ENCODE data around the gene LYRM4.

The LYRM4 gene

GRCh38 chr6:5174756-5175549 is 85.8 kb downstream of the LYRM4 start:
- DNase-seq (ENCODE audit: low spot score): peak; percentile 52

- DNase-seq (ENCODE audit: low spot score): peak; percentile 59
These were observed 86.5 kb downstream of the LYRM4 start for GRCh38 chr6:5174244-5174643.

DNA sequence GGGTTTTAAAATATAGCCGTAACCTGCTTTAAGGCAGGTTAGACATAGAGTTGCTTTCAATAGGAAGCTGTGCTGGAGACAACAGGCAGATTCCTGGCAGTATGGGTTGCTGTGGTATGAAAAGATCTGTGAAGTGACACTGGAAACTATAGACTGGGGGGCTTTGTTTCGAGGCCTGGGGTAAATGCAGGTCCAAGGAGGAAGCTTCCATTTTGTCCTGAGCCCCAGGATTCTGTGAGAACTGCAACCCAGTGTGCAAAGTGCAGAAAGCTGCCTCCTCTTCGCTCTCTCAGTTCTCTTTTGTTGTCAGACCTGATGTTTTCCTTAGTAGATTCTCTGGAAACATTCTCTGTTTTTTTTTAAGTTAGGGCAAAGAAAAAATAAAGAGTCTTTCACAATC is 86.9 kb downstream of the LYRM4 start:
- DNase-seq (ENCODE audit: low spot score): no peak

GRCh38 chr6:5172897-5173474 is 87.8 kb downstream of the LYRM4 start:
- no peak for DNase-seq (ENCODE audit: low spot score)

GRCh38 chr6:5172041-5172653 is 88.6 kb downstream of the LYRM4 start:
- DNase-seq (ENCODE audit: low spot score): no peak

DNA sequence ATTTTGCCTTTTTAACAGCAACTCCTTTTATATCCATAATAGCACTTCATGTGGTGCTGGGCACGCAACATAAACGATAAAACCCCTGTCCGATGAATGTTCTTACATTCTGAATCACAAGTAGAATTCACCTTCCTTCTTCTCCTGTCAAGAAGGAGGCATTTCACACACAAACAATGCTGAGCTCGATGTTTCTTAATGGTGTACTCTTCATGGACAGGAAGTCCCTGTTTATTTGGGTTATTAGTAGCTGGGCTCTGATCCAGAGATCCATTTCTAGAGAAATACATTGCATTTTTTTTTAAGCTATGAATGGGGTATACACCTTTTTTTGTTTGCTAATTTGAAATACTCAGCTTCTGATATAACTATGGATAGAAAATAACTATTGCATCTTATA is 93.2 kb downstream of the LYRM4 start:
- no peak for DNase-seq (ENCODE audit: low spot score)

DNA sequence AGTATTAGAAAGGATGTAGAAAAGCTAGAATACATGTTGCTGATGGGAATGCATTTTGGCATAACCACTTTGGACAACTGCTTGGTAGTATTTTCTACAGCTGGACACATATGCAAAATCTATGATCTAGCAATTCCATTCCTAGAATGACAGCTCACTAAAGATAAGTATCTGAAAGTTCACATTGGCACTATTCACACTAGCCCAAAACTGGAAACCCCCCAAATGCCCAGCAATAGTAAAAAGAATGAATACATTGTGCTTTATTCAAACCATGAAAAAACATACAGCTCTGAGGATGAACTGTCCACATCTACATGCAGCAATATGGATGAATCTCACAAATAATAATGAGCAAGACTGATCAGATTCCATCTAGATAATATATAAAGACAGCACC is 96.7 kb downstream of the LYRM4 start:
- DNase-seq (ENCODE audit: low spot score): no peak

GRCh38 chr6:5163247-5163646 is 97.5 kb downstream of the LYRM4 start:
- DNase-seq (ENCODE audit: low spot score): no peak

GRCh38 chr6:5162355-5162754 is 98.4 kb downstream of the LYRM4 start:
- no peak for DNase-seq (ENCODE audit: low spot score)

DNA sequence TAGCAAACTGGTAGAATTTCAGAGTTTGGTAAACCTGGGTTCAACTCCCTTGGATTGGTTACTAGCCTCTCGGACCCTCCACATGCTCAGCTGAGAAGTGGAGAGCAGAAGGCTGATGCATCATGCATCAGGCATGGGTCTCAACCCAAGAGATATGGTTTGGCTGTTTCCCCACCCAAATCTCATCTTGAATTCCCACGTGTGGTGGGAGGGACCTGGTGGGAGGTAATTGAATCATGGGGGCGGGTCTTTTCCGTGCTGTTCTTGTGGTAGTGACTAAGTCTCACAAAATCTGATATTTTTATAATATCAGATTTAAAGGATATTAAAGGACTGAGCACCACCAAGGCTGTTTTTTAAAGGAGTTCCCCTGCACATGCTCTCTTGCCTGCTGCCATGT is 100.5 kb downstream of the LYRM4 start:
- DNase-seq (ENCODE audit: low spot score): no peak

DNA sequence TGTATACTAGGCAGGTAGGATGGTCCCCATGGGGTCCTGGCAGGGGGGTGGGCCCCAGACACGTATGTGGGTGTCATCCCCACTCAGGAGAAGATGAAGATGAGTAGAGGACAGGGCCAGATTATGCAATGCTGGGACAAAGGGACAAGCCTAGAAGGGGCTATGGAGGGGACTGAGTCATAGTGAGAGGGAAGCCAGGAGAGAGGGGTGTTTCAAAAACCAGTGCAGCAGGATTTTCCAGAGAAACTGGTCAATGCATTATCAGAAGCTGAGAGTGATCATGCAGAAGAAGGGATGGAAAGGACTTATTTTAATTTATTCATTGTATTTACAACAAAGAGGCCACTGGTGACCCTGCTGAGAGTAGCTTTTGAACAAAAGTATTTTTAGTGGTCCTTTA is 101.6 kb downstream of the LYRM4 start:
- DNase-seq (ENCODE audit: low spot score): no peak

- no peak for DNase-seq (ENCODE audit: low spot score)
These were observed 102.6 kb downstream of the LYRM4 start for GRCh38 chr6:5158180-5158579.

- no peak for DNase-seq (ENCODE audit: low spot score)
These were observed 103.1 kb downstream of the LYRM4 start for GRCh38 chr6:5157621-5158138.

DNA sequence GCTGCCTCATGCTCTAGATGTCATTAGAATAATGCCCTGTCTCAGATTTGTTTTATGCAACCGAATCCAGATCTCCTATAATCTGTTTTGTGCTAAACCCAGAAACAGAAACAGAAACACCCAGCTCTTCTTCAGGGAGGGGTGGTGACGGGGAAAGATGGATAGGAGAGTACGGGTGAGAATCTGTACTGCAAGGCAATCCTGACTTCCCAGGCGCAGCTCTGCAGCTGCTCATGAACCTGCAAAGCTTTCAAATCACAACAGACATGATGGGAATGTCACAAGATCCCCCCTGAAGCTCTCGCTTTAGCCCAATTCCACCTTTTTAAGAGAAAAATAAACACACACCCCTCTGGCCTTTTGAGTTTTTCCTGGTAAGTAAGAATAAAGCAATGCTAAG is 104.1 kb downstream of the LYRM4 start:
- DNase-seq (ENCODE audit: low spot score): no peak

- no peak for DNase-seq (ENCODE audit: low spot score)
These were observed 104.8 kb downstream of the LYRM4 start for GRCh38 chr6:5155906-5156305.

- no peak for DNase-seq (ENCODE audit: low spot score)
These were observed 107.6 kb downstream of the LYRM4 start for GRCh38 chr6:5153186-5153585.

GRCh38 chr6:5152460-5152859 is 108.3 kb downstream of the LYRM4 start:
- no peak for DNase-seq (ENCODE audit: low spot score)

- no peak for DNase-seq (ENCODE audit: low spot score)
These were observed 108.8 kb downstream of the LYRM4 start for GRCh38 chr6:5151955-5152401.

GRCh38 chr6:5151360-5151954 is 109.3 kb downstream of the LYRM4 start:
- DNase-seq (ENCODE audit: low spot score): no peak

DNA sequence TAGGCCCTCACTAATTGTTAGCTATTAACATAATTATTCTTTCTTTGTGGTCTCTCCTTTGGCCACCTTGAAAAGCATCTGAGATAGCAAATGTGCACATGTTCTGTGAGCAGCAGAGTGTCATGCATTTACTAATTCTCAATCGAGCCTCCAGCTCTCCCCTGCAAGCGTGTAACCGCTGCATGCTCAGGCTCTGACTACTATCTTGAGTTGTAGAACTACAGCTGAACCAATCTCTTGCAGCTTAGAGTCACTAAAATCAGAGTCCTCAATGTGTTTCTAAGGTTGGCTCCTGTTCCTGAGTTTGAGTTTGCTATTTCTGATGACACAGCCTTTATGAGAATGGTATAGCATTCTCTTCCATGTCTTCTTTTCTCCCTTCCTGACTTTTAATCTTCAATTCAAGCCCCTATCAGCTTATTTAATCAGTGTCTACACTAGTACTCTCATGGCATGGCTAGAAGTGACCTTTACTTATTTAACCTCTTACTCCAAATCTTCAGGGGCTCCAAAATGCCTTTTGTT is 110.1 kb downstream of the LYRM4 start:
- no peak for DNase-seq (ENCODE audit: low spot score)

DNA sequence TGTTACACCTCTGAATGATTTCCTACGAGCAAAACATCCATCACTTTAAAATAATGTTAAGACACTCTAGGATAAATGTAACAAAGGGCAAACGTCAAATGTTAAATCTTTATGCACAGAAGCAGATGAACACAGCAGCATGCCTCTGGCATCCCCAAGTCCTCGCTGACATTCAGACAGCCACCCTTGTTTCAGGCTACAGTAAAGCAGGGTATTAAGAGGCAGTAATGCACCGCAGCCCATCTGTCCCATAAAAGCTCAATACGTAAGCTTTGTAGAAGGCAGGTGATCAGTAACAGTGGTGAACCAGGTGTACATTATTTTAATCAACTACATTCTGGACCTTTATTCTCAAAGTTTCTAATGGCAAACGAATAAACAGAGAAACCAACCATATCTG is 110.9 kb downstream of the LYRM4 start:
- no peak for DNase-seq (ENCODE audit: low spot score)

GRCh38 chr6:5149159-5149704 is 111.5 kb downstream of the LYRM4 start:
- DNase-seq (ENCODE audit: low spot score): no peak

Measured in kidney capillary endothelial cell (primary cell).